H1 (cell line): Measurements from ENCODE around the gene PLAU. TPM values are rescaled to one million over a fixed set of nuclear protein-coding genes. Genes with fewer than 3 reads are reported as not detected.

Experiments used
- CREB1 ChIP-seq: IDR thresholded peaks from 2 replicates; pipeline ENCODE4 v1.6.1; 2012; ENCODE audit warnings: inconsistent platforms
- JUN ChIP-seq: IDR thresholded peaks from 2 replicates; pipeline ENCODE4 v1.6.1; 2011; ENCODE audit warnings: low read depth, mild to moderate bottlenecking, improper control_type of control experiment, low read length
- NRF1 ChIP-seq: IDR thresholded peaks from 2 replicates; pipeline ENCODE4 v1.6.1; 2011; ENCODE audit warnings: mild to moderate bottlenecking, low read depth, low read length, improper control_type of control experiment
- polyA plus RNA-seq, 7 experiments: library from polyadenylated mRNA; depleted of rRNA in 3 of 7; stranded (reverse) in 5 of 7; unstranded in 2 of 7; fragments of >200 nt in 5 of 7; fragments of 200-250 nt in 2 of 7; gene quantifications; 1 replicate in 5 of 7; 2 replicates in 1 of 7; 4 replicates in 1 of 7; pipeline versions ENCODE4 v1.2.1 to v1.2.3, GENCODE V29; 2011 to 2013; ENCODE audit warnings: missing spikeins in 2 of 7, mixed read lengths in 2 of 7
- total RNA-seq: library from RNA; stranded (reverse); fragmentation: NEBNext Ultra II Directional; extraction: Animal tissue kit (Norgen Biotek cat#: 25700); gene quantifications from 2 replicates; pipeline ENCODE4 v1.2.1, GENCODE V29; 2021
- TF ChIP-seq, protein P1 (sequence below): IDR thresholded peaks from 2 replicates; pipeline ENCODE4 v1.6.1; 2011; ENCODE audit warnings: low read length, improper control_type of control experiment

PLAU gene
- total and polyA plus RNA-seq, 2 of the 8 experiments (the other 6 are each of a cell fraction or from before 2014, with no cell fraction given): 16.2 to 26.1 TPM

DNA sequence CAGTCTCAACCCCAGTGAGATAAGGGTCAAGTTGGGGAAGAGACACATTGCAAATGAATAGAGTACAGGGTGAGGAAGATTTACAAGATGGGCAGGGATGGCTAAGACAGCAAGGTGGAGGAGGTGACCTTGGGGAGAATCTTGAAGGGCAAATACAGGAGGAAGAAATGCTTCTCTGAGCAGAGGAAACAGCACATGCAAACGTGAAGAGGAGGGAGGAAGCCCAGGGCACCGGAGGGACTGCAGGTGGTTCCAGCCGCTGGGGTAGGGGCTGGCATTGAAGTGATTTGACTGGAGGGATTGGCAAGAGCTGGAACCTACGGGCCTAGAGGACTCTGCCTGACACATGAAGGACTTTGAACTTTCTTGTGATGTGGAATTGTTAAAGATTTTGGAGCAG lies 14.6 kb downstream of the PLAU start (continued):
- TF ChIP-seq, protein P1, sequence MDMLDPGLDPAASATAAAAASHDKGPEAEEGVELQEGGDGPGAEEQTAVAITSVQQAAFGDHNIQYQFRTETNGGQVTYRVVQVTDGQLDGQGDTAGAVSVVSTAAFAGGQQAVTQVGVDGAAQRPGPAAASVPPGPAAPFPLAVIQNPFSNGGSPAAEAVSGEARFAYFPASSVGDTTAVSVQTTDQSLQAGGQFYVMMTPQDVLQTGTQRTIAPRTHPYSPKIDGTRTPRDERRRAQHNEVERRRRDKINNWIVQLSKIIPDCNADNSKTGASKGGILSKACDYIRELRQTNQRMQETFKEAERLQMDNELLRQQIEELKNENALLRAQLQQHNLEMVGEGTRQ: no peak
- TF ChIP-seq NRF1: no peak
- TF ChIP-seq CREB1: no peak
- no peak for TF ChIP-seq JUN
